NCI-H2107 (cell line): Measurements from ENCODE around the gene DAB2IP.
"Not testable (repeated sequence)": the region's sequence is repeated elsewhere in the genome, so short reads cannot be mapped to it uniquely, and the experiment has no call there.

Experiments used
- DNase-seq: peaks from one replicate; lab custom pipeline; 2025; lab: John Stamatoyannopoulos, UW

DAB2IP gene

DNA sequence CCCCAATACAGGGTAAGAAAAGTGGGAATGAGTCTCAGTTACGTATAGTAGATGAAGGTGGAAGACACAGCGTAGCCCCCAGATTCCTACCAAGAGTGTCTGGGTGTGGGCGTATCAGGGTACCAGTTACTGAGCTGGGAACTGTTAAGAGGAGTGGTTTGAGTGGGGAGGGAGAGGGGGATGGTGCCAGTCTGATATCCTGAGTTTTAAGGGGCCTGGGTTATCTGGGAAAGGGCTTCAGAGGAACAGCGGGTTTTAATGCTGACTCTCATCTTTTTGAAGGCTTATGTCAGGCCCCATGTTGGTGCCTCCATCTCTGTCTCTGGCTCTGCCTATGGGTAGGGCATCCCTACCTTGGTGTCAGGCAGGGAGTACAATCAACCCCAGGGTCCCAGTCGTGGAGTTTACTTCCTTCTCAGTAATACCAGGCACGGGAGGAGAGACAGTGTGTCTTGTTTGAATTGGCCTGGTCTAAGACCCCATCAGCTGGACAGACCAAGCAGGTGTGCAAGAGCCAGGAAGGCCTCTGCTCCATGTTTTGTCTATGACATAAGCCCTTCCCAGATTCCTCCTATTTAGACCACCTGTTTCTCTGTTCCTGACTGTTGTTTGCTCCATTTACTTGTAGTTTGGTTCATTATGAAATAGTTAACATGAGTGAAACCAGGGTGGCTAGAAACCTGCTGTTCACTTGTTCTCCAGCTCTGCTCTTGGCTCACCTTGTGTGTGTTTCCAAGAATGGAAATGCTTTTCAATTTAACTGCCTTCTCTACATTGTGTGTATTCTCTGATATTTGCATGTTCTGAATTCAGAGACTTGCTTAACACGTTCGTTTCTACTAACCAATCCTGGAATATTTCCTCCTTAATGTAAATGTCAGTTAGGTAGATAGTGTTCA lies 125.6 kb downstream of the DAB2IP start:
- DNase-seq, result no peak

DNA sequence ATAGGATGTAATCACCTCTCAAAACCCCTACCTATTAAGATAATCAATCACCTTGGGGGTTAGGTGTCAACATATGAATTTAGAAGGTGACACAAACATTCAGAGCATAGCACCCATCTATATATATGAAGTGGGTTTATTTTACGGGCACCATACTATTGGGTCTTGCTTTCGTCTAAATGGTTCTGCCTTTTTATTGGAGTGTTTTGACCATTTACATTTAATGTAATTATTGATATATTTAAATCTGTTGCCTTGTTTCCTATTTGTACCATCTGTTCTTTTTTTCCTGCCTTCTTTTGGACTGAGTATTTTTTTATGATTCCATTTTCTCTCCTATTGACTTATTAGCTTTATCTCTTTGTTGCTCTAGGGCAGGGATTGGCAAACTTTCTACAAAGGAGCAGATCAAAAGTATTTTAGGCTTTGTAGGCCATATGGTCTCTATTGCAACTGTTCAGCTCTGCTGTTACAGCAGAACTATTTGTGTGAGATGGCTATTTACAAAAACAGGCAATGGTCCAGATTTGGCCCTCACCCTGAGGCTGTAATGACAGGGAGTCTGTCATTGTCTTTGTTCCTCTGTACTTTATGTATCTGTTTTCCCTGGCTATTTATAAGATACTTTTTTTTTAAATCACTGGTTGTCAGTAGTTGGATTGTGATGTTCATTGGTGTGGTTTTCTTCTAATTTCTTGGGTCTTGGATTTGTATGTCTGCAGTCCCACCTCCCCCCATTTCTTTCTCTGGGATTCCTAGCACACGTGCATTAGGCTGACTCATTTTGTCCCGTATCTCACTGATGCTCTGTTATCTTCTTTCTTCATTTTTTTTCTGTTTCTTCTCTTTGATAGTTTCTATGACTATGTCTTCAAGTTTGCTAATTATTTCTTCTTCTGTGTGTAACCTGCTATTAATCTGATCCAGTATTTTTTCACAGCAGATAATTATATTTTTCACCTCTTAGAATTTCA lies 127.1 kb downstream of the DAB2IP start:
- no peak for DNase-seq

DNA sequence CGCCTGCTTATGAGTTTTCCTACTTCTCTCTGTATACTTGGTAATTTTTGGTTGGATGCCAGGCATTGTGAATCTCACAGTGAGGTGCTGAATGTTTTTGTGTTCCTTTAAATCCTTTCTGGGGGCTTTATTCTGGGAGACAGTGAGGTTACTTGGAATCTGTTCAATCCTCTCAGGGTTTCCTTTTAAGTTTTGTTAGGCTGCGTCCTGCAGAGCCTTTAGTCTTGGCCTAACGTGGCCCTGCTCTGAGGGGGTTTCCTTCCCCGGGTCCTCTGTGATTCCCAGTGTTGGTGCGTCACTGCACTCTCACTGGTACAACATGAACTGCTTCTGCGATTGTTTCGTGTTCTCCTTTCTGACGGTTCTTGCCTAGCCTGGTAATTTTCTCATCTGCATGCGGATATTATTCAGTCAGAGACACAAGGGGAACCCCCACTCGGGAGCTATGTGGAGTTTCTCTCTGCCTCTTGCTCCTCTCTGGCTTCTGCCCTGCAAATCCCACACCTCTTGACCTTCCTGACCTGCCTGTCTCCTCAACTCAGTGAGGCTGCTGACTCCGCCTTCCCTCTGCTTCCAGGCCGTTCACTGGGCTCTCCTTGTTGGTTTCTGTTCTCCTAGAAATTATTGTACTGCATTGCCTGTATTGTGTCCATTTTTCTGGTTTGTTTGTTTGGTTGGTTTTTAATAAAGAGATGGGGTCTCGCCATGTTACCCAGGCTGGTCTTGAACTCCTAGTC lies 128.1 kb downstream of the DAB2IP start:
- no peak for DNase-seq

DNA sequence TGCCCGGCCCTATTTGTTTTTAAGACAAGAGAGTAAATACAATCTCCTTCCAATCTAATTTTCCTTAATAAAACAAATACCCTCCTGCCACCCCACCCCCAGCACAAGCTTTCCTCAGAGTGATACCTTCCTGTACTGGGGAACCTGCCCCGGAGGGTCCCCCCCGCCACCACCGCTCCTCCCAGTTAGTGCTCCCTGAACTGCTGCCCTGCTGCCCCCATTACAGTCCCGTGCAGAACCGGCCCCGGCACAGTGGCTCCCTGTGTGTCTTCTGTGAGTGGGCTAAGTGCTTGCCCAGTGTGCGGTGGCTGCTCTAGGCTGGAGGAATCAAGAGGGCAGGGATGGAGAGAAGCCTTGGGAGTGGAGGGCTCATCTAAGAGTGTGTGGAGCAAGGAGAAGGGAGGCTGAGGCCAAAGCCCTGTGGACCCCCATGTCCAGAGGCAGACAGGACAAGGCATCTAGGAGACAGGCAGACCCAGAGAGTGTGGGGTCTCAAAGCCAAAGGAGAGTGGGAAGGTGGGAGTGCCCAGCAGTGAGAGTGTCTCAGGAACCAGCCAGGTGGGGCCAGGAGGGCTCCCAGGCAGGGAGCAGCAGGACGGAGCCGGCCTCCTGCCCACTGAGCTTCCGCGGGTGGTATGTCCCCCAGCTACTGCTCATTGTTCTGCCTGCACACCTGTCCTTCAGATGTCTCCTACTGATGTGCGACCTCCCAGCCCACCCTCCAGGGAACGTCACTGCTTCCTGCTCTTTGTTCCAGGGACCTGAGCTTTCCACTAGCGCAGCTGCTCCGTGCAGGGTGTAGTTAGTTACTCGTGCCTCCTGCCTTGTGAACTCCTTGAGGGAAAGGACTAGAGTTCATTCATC lies 129.0 kb downstream of the DAB2IP start:
- DNase-seq, result no peak

DNA sequence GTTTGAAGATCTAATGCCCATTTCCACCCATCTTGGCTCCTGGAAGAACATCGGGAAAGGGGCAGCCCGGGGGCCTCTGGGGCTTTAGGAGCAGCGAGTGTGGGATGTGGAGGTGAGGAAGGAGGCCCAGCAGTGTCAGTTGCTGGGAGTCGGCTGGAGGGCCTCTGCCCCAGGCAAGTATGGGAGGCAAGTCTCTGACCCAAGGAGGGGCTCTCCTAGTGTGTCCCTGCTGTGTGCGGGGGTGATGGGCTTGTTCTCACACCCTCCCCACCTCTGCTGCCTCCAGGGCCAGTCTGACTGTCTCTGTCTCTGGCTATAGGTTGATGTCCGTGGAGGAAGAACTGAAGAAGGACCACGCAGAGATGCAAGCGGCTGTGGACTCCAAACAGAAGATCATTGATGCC lies 129.7 kb downstream of the DAB2IP start:
- DNase-seq, result no peak

DNA sequence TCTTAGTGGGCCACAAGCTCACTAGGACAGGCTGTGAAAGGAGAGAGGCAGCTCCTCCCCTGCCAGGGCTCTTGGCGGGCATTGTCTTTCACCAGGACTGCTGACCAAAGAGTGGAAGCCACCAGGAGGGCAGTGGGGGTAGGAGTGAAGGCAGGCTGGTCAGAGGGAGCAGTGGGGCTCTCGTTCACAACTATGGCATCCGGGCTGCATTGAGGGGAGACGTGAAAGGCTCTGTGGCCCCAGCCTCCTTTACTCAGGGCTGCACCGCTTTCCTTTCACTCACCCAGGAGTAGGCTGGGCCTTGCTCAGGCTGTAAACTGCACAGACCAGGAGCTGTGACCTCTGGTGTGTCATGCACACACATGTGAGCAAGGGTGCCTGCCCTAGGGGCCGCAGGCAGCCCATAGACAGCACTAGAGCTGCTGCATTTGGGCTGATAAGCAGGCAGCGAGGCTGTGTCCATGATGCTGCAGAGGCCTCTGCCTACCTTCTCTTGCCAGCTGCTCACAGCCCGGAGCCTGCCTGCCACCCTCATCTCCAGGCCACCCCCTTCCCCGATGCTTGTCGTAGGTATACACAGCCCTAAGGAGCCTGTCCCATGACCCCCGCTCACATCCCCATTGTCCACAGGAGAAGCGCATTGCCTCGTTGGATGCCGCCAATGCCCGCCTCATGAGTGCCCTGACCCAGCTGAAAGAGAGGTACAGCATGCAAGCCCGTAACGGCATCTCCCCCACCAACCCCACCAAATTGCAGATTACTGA lies 130.4 kb downstream of the DAB2IP start:
- DNase-seq, result no peak

DNA sequence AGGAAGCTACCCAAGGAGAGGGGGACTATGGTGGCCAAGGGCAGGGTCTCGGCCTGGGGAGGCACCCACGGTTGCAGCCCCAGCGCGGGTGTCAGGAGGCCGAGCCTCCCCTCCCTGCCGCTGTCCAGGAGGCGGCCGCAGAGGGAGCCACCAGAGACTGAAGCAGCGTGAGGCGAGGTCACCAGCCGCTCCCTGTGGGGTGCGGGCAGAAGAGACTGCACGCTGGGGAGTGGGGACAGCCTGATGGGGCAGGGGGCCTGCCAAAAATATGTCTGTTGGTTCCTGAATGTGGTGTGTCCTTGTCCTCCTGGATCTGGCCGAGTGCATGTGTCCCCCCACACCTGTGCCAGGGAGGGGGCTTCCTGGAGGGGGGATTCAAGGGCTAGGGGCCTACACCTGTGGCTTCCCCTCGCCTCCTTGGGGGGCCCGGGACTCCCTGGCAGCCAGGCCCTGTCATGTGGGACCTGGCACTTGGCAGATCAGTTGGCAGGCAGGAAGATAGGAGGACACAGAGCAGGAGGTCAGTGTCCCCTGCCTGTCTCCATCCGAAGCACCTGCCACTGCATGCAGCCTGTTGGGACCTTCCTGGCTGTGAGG lies 131.2 kb downstream of the DAB2IP start:
- no peak for DNase-seq

DNA sequence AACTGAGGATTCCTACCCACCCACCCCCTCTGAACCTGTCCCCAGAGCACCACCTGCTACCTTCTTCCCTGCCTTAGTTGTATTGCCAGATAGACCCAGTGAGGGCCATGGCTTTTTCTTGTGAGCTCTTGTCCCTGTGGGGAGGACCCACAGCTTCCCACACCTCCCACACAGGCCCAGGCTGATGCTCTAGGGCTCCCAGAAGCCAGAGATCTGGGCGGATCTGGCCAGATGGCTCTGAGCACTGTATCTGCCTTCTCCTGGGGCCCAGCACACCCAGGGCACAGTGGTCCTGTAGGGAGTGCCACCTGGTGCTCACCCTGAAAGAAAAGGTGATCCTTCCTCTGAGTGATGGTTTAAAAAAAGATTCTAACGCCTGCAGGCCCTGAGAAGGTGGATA lies 131.7 kb downstream of the DAB2IP start:
- no peak for DNase-seq

DNA sequence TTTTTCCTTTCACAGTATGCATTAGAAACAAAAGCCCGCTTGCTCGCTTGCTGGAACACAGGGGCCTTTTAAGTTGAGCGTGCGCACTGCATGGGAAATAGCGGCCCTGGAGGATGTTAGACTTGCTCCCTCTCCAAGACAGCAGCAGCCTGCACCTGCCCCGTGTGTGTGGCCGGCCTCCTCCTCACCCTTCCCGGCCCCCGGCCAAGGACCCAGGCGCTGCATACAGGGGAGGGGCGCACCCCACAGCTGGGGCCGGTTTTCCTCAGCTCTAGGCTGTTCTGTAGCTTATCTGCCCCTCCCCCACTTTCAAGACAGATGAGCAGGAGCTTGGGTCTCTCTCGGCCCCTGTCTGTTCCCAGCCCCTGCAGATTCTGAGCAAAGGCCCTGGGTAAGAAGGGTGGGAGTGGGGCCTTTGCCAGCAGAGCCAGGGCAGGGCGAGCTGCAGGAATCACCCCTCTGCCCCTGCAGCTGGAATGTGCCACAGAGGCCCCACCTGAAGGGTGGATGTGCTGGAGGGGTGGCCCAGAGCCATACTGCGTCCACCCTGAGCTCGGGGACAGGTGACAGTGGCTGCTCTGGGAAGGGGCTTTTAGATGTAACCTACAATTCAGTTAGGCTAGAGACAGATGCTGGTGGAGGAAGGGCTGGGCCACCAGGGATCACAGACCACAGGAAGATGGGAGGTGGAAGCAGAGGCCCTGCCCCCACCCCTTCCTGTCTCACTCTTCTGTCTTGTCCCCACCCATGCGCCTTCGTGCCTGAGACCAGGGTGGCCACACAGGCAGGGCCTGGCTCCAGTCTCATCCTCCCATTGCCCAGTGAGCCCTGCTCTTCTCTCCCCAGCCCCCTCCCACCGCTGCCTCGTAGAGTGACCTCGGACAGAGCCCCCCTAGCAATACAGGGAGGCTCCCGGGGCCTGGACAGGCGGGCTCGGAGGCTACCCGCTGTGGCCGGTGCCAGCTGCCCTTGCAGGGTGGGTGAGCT lies 132.4 kb downstream of the DAB2IP start:
- no peak for DNase-seq

DNA sequence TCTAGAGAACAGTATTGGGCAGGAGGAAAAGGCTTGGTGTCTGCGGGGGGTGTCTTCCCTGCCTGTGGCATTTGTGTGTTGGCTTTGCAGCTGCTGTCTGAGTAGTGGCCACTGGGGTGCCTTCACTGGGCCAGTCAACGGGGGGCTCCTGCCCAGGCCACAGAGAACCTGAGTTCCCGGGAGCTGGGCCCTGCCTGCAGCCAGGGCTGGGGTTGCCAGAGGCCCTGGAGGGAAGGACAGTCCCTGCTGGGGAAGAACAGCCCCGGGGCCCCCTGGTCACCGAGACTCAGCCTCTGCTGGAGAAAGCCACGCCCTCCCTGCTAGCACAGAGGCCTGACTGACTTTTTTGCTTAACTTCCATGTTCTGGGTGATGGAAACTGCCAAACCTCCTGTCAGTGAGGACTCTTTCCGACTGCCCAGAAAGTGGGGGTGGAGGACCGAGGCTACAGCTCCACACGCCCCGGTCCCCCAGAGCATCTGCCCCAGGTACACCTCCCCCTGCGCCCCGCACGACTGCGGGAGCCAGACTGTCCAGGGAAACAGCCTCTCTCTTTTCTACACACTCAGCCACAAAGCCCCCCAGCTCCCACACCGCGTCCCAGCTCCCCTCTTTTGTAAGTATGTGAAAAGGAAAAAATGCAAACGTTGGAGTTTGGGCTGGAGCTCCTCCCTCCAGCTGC lies 133.4 kb downstream of the DAB2IP start:
- no peak for DNase-seq

DNA sequence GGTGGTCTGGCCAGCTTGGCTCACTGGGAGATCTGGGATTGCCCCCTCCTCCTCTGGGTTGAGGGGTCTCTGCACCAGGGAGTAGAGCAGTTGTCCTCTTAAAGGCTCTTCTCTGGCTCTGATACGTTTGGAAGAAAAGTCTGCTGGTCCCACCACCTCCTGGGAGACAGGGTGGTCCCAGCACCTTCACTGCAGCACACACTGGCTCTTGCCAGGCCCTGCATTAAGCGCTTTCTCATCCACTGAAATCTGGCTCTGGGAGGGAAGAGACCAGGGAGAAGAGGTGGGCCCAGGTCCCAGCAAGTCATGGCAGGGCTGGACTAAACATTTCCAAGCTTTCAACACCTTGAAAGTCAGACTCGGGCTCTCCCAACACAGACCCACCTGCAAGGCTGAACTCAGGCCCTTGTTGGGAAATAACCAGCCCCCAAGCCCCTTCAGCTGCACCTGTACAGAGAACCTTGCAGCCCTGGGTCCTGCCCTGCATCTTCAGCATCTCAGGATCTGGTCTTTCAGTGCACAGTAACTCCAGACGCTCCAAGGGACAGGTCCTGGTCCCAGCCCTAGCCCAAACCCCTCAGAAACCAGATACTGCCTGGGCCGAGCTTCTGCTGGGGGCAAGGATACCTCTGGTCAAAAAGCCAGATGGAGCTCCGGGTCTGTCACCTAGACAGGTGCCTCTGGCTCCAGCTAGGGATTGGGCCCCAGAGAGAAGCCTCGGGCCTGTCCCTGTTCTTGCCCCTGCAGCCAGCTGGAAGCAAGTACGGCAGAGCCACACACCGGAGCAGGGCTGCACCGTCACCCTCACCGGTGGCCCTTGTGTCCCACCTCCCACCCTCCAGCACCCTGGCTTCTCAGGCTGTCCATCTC lies 134.5 kb downstream of the DAB2IP start:
- DNase-seq, result no peak

DNA sequence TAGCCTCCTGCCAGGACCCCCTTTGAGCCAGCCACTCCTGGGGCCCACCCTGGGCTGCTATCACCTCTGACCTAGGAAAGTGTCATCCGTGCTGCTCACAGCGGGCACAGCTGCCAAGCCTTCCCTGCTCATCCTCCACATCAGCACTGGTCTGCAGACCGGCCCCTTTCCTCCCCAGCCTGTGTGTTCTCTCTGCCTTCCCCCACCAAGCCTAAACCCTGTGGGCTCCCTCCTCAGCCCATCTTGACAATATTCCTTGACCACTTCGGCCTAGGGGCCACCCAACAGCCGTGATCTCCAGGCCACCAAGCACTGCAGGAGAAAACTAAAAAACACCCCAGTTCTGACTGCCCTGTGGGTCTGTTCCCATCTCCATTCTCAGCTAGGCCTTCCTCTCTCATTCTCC lies 135.1 kb downstream of the DAB2IP start:
- no peak for DNase-seq

DNA sequence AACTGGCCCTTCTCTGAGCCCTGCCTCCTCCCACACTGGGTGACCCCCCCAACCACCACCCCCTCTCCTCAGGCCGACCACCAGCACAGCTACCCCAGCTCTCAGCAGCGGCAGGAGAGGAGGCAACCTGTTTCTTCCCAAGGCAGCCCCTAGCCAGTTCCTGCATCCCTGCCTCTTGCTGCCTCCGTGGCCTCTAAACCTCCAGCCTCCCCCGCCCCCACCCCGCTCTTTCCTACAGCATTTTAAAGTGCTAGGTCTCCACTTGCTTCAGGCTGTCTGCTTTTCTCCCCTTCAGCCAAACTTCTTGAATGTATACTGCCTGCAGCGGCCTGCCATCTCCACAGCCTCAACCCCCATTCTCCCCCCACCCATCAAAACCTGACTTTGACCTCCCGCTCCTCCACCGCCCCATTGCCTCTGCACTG lies 135.6 kb downstream of the DAB2IP start:
- DNase-seq, result no peak

DNA sequence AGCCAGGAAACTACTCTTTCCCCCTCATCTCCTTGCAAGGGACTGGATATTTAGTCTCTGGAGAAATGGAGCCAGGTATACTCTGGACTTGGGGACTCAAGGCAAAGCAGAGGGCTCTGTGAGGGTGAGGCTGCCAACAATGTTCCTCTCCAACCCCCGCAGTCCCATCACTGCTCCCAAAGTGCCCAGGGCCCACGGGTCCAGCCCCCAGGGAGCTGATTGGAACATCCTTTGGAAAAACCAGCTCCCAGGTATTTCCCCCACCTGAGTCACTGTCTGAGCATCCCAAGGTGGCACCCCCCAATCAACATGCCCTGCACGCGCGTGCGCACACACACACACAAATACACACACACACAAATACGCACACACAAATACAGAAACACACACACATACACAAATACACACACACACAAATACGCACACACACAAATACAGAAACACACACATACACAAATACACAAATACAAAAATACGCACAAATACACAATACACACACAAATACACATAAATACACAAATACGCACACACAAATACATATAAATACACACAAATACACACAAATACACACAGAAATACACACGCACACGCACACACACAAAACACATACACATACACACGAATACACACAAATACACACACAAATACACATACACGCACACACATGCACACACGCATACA lies 137.4 kb downstream of the DAB2IP start:
- no peak for DNase-seq

DNA sequence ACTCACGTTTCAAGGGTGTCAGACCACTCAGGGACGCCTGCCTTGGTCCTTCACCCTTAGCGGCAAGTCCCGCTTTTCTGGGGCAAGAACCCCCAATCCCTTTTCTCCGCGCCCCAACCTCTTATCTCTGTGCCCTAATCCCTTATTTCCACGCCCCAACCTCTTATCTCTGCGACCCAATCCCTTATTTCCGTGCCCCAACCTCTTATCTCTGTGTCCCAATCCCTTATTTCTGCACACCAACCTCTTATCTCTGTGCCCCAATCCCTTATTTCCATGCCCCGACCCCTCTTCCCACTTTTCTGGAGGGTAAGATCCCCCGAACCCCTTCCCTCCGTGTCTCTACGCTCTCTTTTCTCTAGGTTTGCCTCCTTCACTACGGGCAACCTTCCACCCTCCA lies 139.4 kb downstream of the DAB2IP start:
- no peak for DNase-seq

DNA sequence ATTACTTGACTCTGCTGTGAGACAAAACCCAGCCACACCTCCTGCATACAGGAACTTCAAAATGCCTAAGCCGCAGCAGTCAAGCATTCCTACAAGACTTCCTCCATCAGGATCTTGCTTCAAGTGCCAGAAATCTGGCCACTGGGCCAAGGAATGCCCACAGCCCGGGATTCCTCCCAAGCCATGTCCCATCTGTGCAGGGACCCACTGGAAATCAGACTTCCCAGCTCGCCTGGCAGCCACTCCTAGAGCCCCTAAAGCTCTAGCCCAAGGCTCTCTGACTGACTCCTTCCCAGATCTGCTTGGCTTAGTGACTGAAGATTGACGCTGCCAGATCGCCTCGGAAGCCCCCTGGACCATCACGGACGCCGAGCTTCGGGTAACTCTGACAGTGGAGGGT lies 141.0 kb downstream of the DAB2IP start:
- DNase-seq, result not testable (repeated sequence)

DNA sequence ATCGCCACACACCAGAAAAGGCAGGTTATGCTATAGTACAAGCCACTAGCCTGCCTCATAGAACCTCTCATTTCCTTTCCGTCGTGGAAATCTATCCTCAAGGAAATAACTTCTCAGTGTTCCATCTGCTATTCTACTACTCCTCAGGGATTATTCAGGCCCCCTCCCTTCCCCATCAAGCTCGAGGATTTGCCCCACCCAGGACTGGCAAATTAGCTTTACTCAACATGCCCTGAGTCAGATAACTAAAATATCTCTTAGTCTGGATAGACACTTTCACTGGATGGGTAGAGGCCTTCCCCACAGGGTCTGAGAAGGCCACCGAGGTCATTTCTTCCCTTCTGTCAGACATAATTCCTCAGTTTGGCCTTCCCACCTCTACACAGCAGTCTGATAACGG lies 142.9 kb downstream of the DAB2IP start:
- DNase-seq, result not testable (repeated sequence)
